Skeletal muscle satellite cell (primary cell): ENCODE measurements around the gene OVOL1. TPM values are rescaled to one million over a fixed set of nuclear protein-coding genes. Genes with fewer than 3 reads are reported as not detected.
"Not testable (repeated sequence)": the region's sequence is repeated elsewhere in the genome, so short reads cannot be mapped to it uniquely, and the experiment has no call there.

Source experiments
- H3K27me3 ChIP-seq: 2 replicates; pipeline ENCODE4 v1.7.0; 2013; ENCODE audit warnings: low read length; ENCODE audit not compliant: control insufficient read depth, insufficient read depth
- H3K36me3 ChIP-seq: 2 replicates; pipeline ENCODE4 v1.7.0; 2013; ENCODE audit warnings: mild to moderate bottlenecking, control low read depth, low read length; ENCODE audit not compliant: insufficient read depth
- H3K4me1 ChIP-seq: 2 replicates; pipeline ENCODE4 v1.7.0; 2013; ENCODE audit warnings: low read length; ENCODE audit not compliant: control insufficient read depth, insufficient read depth
- H3K4me2 ChIP-seq: 2 replicates; pipeline ENCODE4 v1.7.0; 2013; ENCODE audit warnings: mild to moderate bottlenecking, low read length
- H3K4me3 ChIP-seq: 2 replicates; pipeline ENCODE4 v1.7.0; 2013; ENCODE audit warnings: low read length
- H3K9ac ChIP-seq: 2 replicates; pipeline ENCODE4 v1.7.0; 2013; ENCODE audit warnings: mild to moderate bottlenecking, low read depth, low read length, moderate library complexity
- H3K9me3 ChIP-seq: replicated peaks from 2 replicates; pipeline ENCODE4 v1.7.0; 2013; ENCODE audit warnings: mild to moderate bottlenecking, control low read depth, low read length
- total RNA-seq: library from RNA; depleted of rRNA; stranded (reverse); fragments of >200 nt; gene quantifications from 2 replicates; pipeline ENCODE4 v1.2.3, GENCODE V29; 2012; rRNA removed

The OVOL1 gene
- not detected in 2 replicates for total RNA-seq

- Histone ChIP-seq H3K27me3 (peaks cover 55% of the 10 kb centered on the region), H3K9me3 (no peaks in the 10 kb centered on the region), H3K4me3 (no peak within 1 kb of the TSS), H3K36me3 (no peaks in the 10 kb centered on the region), H3K4me2 (peak within 1 kb of the TSS; percentile 37), H3K4me1 (peaks cover 14% of the 10 kb centered on the region), H3K9ac (no peak within 1 kb of the TSS)
Measured at GRCh38 chr11:65786786-65787636, at the start of gene OVOL1. TSS of gene OVOL1 (plus strand) at chr11:65787063. CDS start at chr11:65787374, 311 bp downstream.

GRCh38 chr11:65739022-65739421 is 47.8 kb upstream of the OVOL1 start:
- Histone ChIP-seq H3K4me2 (no peak overlapping the region), H3K36me3 (no peaks in the 10 kb centered on the region), H3K4me1 (no peaks in the 10 kb centered on the region), H3K9ac (no peak overlapping the region), H3K9me3 (no peaks in the 10 kb centered on the region), H3K27me3 (peaks cover 29% of the 10 kb centered on the region), H3K4me3 (no peak overlapping the region)

- Histone ChIP-seq H3K4me2 (no peak overlapping the region), H3K36me3 (no peaks in the 10 kb centered on the region), H3K4me1 (no peaks in the 10 kb centered on the region), H3K9ac (no peak overlapping the region), H3K27me3 (peaks cover 33% of the 10 kb centered on the region), H3K4me3 (no peak overlapping the region), H3K9me3 (no peaks in the 10 kb centered on the region)
Measured at GRCh38 chr11:65741185-65741584, 45.7 kb upstream of the OVOL1 start.

GRCh38 chr11:65742353-65742752 is 44.5 kb upstream of the OVOL1 start:
- no peaks in the 10 kb centered on the region for H3K9me3 ChIP-seq
- H3K27me3 ChIP-seq, result peaks cover 41% of the 10 kb centered on the region
- H3K4me2 ChIP-seq, result no peak overlapping the region
- no peak overlapping the region for H3K4me3 ChIP-seq
- H3K9ac ChIP-seq, result no peak overlapping the region
- no peaks in the 10 kb centered on the region for H3K4me1 ChIP-seq
- H3K36me3 ChIP-seq, result no peaks in the 10 kb centered on the region

- peaks cover 43% of the 10 kb centered on the region for H3K27me3 ChIP-seq
- no peaks in the 10 kb centered on the region for H3K36me3 ChIP-seq
- H3K4me3 ChIP-seq, result no peak overlapping the region
- no peaks in the 10 kb centered on the region for H3K9me3 ChIP-seq
- H3K9ac ChIP-seq, result no peak overlapping the region
- H3K4me1 ChIP-seq, result no peaks in the 10 kb centered on the region
- H3K4me2 ChIP-seq, result no peak overlapping the region
Measured at GRCh38 chr11:65743681-65744025, 43.2 kb upstream of the OVOL1 start.

- no peak overlapping the region for H3K9ac ChIP-seq
- H3K4me2 ChIP-seq, result no peak overlapping the region
- no peaks in the 10 kb centered on the region for H3K4me1 ChIP-seq
- H3K27me3 ChIP-seq, result peaks cover 41% of the 10 kb centered on the region
- no peak overlapping the region for H3K4me3 ChIP-seq
- H3K9me3 ChIP-seq, result no peaks in the 10 kb centered on the region
- no peaks in the 10 kb centered on the region for H3K36me3 ChIP-seq
Measured at GRCh38 chr11:65744026-65744698, 42.7 kb upstream of the OVOL1 start.

GRCh38 chr11:65744699-65745042 is 42.2 kb upstream of the OVOL1 start:
- Histone ChIP-seq H3K4me1 (no peaks in the 10 kb centered on the region), H3K4me3 (no peak overlapping the region), H3K4me2 (no peak overlapping the region), H3K27me3 (peaks cover 46% of the 10 kb centered on the region), H3K36me3 (no peaks in the 10 kb centered on the region), H3K9ac (no peak overlapping the region), H3K9me3 (no peaks in the 10 kb centered on the region)

GRCh38 chr11:65745049-65745448 is 41.8 kb upstream of the OVOL1 start:
- H3K36me3 ChIP-seq, result no peaks in the 10 kb centered on the region
- no peak overlapping the region for H3K4me3 ChIP-seq
- H3K27me3 ChIP-seq, result peaks cover 50% of the 10 kb centered on the region
- no peak overlapping the region for H3K4me2 ChIP-seq
- no peaks in the 10 kb centered on the region for H3K9me3 ChIP-seq
- H3K4me1 ChIP-seq, result no peaks in the 10 kb centered on the region
- no peak overlapping the region for H3K9ac ChIP-seq

GRCh38 chr11:65762169-65762568 is 24.7 kb upstream of the OVOL1 start:
- not testable (repeated sequence) for H3K36me3 ChIP-seq, H3K4me2 ChIP-seq, H3K4me3 ChIP-seq, H3K4me1 ChIP-seq, H3K9ac ChIP-seq, H3K9me3 ChIP-seq, H3K27me3 ChIP-seq

- not testable (repeated sequence) for H3K4me1 ChIP-seq, H3K4me2 ChIP-seq, H3K9me3 ChIP-seq, H3K36me3 ChIP-seq, H3K9ac ChIP-seq, H3K4me3 ChIP-seq, H3K27me3 ChIP-seq
Measured at GRCh38 chr11:65762816-65763215, 24.0 kb upstream of the OVOL1 start.

GRCh38 chr11:65764434-65764833 is 22.4 kb upstream of the OVOL1 start:
- H3K27me3 ChIP-seq, result no peaks in the 10 kb centered on the region
- H3K4me3 ChIP-seq, result no peak overlapping the region
- no peaks in the 10 kb centered on the region for H3K4me1 ChIP-seq
- H3K9ac ChIP-seq, result no peak overlapping the region
- H3K36me3 ChIP-seq, result no peaks in the 10 kb centered on the region
- H3K9me3 ChIP-seq, result no peaks in the 10 kb centered on the region
- no peak overlapping the region for H3K4me2 ChIP-seq

GRCh38 chr11:65766535-65766934 is 20.3 kb upstream of the OVOL1 start:
- Histone ChIP-seq H3K9me3 (no peaks in the 10 kb centered on the region), H3K4me2 (no peak overlapping the region), H3K4me3 (no peak overlapping the region), H3K9ac (no peak overlapping the region), H3K27me3 (no peaks in the 10 kb centered on the region), H3K4me1 (peaks cover 2% of the 10 kb centered on the region), H3K36me3 (no peaks in the 10 kb centered on the region)
